ENCODE results near the gene ULK4.

DNA sequence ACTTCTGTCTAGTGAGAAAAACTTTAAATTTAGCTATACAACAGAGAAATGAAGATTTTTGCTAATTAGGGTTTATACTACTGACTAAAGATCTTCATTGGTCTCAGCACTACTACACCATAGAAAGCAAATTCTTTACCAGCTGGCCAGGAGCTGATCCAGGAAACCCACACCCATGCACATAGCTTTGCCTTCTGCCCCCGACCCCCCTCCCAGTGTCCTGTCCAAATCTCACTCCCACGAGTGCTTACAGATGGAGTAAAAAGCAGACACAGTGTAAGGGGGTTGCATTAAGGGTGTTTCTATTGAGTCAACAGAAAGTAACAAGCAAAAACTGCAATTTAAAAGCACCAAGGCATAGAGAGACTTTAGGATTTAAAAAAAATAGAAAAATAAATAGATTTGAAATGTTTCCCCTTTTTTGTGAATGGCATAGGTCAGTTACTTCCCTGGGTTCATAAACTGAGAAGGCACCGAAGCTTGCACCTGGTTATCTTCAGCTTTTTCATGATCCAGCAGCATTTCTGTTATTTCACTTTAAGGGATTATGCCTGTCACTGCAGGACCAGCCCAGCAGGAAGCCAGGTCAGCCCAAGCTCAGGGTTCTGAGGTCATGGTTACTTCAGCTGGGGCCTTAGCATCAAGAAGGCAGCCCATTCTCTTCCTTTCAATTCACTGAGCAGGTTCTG, 638.3 kb downstream of the ULK4 start:
- no peak for TF ChIP-seq CTCF (IDR thresholded peaks at IDR 0.05; ENCODE audit: poor library complexity, severe bottlenecking)
- TF ChIP-seq EP300 (conservative IDR thresholded peaks at IDR 0.05; ENCODE audit: poor library complexity, severe bottlenecking): no peak
- no peak for TF ChIP-seq POLR2AphosphoS5 (IDR thresholded peaks at IDR 0.05)

All from neural cell (in vitro differentiated cells).